ENCODE measurements around the gene FPGS.

FPGS gene

DNA sequence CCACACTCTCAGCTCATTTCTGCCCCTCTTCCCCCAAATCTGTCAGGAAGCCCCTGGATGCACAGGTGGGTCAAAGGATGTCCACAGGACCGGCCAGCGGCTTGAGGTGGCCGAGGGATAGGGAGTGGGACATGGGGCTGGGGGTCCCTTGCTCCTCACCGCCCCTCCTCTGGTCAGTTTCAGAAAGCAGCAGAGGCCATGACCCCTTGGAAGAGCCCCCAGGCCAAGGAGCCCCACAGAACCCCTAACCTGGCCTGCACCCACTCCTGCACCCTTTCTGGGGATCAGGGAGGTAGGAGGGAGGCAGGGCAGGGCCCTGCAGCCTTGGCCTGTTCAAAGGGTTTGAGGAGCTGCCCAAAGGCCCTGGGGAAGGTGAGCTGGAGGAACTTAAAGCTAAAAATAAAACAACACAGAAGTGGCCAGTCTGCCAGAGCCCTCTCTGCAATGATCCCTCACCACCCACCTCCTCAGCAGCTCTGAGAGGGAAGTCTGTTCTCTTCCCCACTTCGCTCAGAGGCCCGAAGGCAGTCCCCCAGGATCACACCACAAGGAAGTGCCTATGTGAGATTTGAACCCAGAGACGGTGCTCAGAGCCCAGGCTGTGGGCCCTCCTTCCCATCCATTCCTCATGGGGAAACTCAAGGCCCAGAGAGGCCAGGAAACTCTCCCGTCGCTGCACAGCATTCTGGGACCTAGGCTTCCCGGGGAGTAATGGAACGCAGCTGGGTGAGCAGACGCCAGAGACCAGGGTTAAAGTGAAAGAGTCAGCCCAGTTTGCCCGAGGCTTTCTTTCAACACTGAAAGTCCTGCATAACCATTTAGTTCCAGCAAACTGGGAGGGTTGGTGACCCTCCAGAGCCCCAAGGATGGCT lies 50.9 kb downstream of the FPGS start:
- H3K4me3 ChIP-seq (ENCODE audit: low read depth, low read length), result no peak overlapping the region; the same call in 1 of the 2 replicates
- no peak for DNase-seq (ENCODE audit: low read depth)
- TF ChIP-seq, protein P1, sequence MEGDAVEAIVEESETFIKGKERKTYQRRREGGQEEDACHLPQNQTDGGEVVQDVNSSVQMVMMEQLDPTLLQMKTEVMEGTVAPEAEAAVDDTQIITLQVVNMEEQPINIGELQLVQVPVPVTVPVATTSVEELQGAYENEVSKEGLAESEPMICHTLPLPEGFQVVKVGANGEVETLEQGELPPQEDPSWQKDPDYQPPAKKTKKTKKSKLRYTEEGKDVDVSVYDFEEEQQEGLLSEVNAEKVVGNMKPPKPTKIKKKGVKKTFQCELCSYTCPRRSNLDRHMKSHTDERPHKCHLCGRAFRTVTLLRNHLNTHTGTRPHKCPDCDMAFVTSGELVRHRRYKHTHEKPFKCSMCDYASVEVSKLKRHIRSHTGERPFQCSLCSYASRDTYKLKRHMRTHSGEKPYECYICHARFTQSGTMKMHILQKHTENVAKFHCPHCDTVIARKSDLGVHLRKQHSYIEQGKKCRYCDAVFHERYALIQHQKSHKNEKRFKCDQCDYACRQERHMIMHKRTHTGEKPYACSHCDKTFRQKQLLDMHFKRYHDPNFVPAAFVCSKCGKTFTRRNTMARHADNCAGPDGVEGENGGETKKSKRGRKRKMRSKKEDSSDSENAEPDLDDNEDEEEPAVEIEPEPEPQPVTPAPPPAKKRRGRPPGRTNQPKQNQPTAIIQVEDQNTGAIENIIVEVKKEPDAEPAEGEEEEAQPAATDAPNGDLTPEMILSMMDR (IDR thresholded peaks at IDR 0.05; ENCODE audit: low read depth, low read length, missing control alignments), result no peak

- TF ChIP-seq, protein P1 (IDR thresholded peaks at IDR 0.05; ENCODE audit: low read depth, low read length, missing control alignments), result no peak
- no peak within 1 kb of the TSS; the same call in 1 of the 2 replicates for H3K4me3 ChIP-seq (ENCODE audit: low read depth, low read length)
- no peak for DNase-seq (ENCODE audit: low read depth)
Measured at GRCh38 chr9:127854184-127854806, 51.6 kb downstream of the FPGS start, which contains the start of gene ENG. ENG (minus strand) TSS chr9:127854658; CDS start chr9:127854355, 303 bp downstream.

DNA sequence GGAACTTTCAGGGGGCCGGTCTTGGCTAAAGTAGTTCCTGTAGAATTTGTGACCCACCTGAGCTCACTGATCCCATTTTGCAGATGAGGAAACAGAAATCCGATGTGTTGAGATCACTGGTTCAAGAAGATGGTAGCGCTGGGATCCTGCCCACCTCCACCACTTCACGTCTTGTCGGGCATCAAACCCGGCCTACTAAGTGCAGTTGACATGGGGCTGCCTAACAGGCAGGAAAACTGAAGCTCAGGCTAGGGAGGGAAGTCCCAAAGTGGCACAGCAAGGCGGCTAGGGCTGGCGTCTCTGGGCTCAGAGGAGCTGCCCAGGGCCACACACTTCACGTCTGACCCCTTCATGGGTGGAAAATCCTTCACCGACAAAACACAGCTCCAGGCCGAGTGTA lies 52.3 kb downstream of the FPGS start:
- TF ChIP-seq, protein P1 (IDR thresholded peaks at IDR 0.05; ENCODE audit: low read depth, low read length, missing control alignments), result no peak
- no peak overlapping the region for H3K4me3 ChIP-seq (ENCODE audit: low read depth, low read length)

DNA sequence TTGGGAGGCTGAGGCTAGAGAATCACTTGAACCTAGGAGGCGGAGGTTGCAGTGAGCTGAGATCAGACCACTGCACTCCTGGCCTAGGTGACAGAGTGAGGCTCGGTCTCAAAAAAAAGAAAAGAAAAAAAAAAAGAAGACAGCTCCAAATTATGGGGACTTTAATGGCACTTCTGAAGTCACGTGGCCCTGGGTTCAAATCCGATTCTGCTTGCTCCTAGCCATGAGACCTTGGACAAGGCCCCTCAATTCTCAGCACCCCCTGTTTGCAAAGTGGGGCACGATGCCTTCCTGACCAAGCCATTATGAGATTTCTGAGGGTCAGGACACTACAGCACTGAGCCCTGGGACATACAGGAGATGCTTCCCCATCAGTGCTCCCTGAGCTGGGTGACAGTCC lies 52.8 kb downstream of the FPGS start:
- no peak for DNase-seq (ENCODE audit: low read depth)
- TF ChIP-seq, protein P1 (IDR thresholded peaks at IDR 0.05; ENCODE audit: low read depth, low read length, missing control alignments), result no peak

More for the DNA sequence above, 52.3 kb downstream of the FPGS start:
- DNase-seq (ENCODE audit: low read depth), result no peak

DNA sequence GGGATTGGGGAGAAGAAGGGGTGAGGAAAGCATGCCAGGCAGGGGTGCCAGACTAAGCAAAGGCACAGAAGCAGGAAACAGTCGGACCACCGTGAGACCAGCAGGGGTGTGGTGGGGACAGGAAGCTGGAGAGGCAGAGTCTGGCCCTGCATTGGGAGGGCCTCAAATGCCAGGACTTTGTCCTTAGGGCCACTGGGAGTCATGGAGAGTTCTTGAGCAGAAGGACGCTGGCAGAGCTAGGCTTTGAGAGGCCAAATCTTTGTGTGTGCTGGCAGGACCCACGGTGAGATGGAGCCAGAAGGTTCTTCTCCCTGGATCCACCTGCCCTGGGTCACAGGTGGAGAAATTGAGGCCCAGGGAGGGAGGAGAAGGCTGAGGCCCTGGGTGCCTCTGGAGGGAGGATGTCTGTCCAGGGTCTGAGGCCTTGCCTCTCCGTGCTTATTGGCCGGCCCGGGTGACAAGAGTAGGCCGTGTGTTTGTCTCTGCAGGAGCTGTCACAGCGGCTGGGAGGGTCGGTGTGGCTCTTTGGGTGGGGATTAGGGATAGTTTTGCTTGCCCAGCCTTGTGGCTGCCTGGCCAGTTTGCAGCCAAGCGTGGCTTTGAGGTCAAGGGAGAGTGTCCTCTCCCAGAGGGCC lies 53.5 kb downstream of the FPGS start:
- TF ChIP-seq, protein P1 (IDR thresholded peaks at IDR 0.05; ENCODE audit: low read depth, low read length, missing control alignments), result no peak
- no peak overlapping the region for H3K4me3 ChIP-seq (ENCODE audit: low read depth, low read length)
- DNase-seq (ENCODE audit: low read depth), result no peak

More for the DNA sequence above, 52.8 kb downstream of the FPGS start:
- no peak overlapping the region for H3K4me3 ChIP-seq (ENCODE audit: low read depth, low read length)

- no peak overlapping the region for H3K4me3 ChIP-seq (ENCODE audit: low read depth, low read length)
- no peak for DNase-seq (ENCODE audit: low read depth)
- TF ChIP-seq, protein P1 (IDR thresholded peaks at IDR 0.05; ENCODE audit: low read depth, low read length, missing control alignments), result no peak
Measured at GRCh38 chr9:127856729-127857116, 54.0 kb downstream of the FPGS start.

Measured in GM12864 (cell line).